Osteocyte (in vitro differentiated cells): ENCODE results near the gene IFNAR2. TPM values are rescaled to one million over a fixed set of nuclear protein-coding genes. Genes with fewer than 3 reads are reported as not detected.
"Not testable (repeated sequence)": the region's sequence is repeated elsewhere in the genome, so short reads cannot be mapped to it uniquely, and the experiment has no call there.

Experiments used
- DNase-seq: peaks from one replicate; pipeline ENCODE4 v3.0.0; 2021; ENCODE audit warnings: mixed read lengths; ENCODE audit not compliant: unreplicated experiment; ENCODE audit errors: extremely low spot score
- H3K27ac Mint-ChIP-seq: one replicate; pipeline ENCODE4 v1.8.0; 2021; ENCODE audit warnings: mild to moderate bottlenecking, mixed read lengths; ENCODE audit not compliant: unreplicated experiment
- H3K27me3 Mint-ChIP-seq: one replicate; pipeline ENCODE4 v1.8.0; 2021; ENCODE audit warnings: mixed read lengths; ENCODE audit not compliant: unreplicated experiment
- H3K36me3 Mint-ChIP-seq: one replicate; pipeline ENCODE4 v1.8.0; 2021; ENCODE audit warnings: mixed read lengths; ENCODE audit not compliant: unreplicated experiment
- H3K4me1 Mint-ChIP-seq: one replicate; pipeline ENCODE4 v1.8.0; 2021; ENCODE audit warnings: mixed read lengths; ENCODE audit not compliant: unreplicated experiment
- H3K4me3 Mint-ChIP-seq: one replicate; pipeline ENCODE4 v1.8.0; 2021; ENCODE audit warnings: mild to moderate bottlenecking, moderate library complexity, mixed read lengths; ENCODE audit not compliant: unreplicated experiment
- H3K9me3 Mint-ChIP-seq: one replicate; pipeline ENCODE4 v1.8.0; 2021; ENCODE audit warnings: mixed read lengths; ENCODE audit not compliant: unreplicated experiment
- CTCF ChIP-seq: fragments of 200-600 bp; sonication (generic); IDR thresholded peaks from 2 replicates; pipeline ENCODE4 v1.5.0; 2021; ENCODE audit warnings: antibody characterized with exemption, mild to moderate bottlenecking, moderate library complexity
- total RNA-seq: library from RNA; stranded (reverse); gene quantifications from 2 replicates; pipeline ENCODE4 v1.2.1, GENCODE V29; 2021

Gene IFNAR2
- total RNA-seq, 1 donor from 2014 or later, result 15.9 TPM

GRCh38 chr21:33214056-33214455 is 15.7 kb upstream of the IFNAR2 start:
- H3K27ac Mint-ChIP-seq, result no peak overlapping the region
- no peak overlapping the region for H3K4me3 Mint-ChIP-seq
- no peaks in the 10 kb centered on the region for H3K9me3 Mint-ChIP-seq
- peaks cover 4% of the 10 kb centered on the region for H3K4me1 Mint-ChIP-seq
- no peak for TF ChIP-seq CTCF
- peaks cover 17% of the 10 kb centered on the region for H3K27me3 Mint-ChIP-seq
- no peaks in the 10 kb centered on the region for H3K36me3 Mint-ChIP-seq
- DNase-seq, result no peak

GRCh38 chr21:33217138-33217520 is 12.6 kb upstream of the IFNAR2 start:
- no peak for TF ChIP-seq CTCF
- no peak for DNase-seq
- peaks cover 2% of the 10 kb centered on the region for H3K4me1 Mint-ChIP-seq
- peaks cover 12% of the 10 kb centered on the region for H3K9me3 Mint-ChIP-seq
- H3K27me3 Mint-ChIP-seq, result peaks cover 19% of the 10 kb centered on the region
- no peak overlapping the region for H3K27ac Mint-ChIP-seq
- no peak overlapping the region for H3K4me3 Mint-ChIP-seq
- no peaks in the 10 kb centered on the region for H3K36me3 Mint-ChIP-seq

DNA sequence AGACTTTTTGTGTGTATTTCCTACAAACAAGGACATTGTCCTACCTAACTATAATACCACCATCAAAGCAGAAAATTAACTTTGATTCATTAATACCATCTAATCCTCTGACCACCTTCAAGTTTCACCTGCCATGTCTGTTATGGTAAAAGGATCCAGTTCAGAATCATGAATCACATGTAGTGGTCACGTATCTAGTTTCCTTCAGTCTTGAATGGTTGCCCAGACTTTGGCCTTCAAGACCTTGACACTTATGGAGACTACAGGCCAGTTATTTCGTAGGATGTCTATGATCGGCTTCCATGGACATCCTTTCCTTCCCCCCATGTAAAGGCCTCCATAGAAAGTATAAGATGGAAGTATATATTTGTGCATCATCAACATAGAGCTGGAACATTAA is 10.4 kb upstream of the IFNAR2 start:
- Mint-ChIP-seq H3K27ac (no peak overlapping the region), H3K4me3 (no peak overlapping the region), H3K36me3 (peaks cover 2% of the 10 kb centered on the region), H3K4me1 (no peaks in the 10 kb centered on the region), H3K9me3 (peaks cover 17% of the 10 kb centered on the region), H3K27me3 (peaks cover 13% of the 10 kb centered on the region)
- no peak for TF ChIP-seq CTCF
- no peak for DNase-seq

GRCh38 chr21:33219954-33220353 is 9.8 kb upstream of the IFNAR2 start:
- no peak for TF ChIP-seq CTCF
- no peak for DNase-seq
- Mint-ChIP-seq H3K36me3 (peaks cover 2% of the 10 kb centered on the region), H3K4me1 (no peaks in the 10 kb centered on the region), H3K4me3 (no peak overlapping the region), H3K27me3 (peaks cover 13% of the 10 kb centered on the region), H3K9me3 (peaks cover 17% of the 10 kb centered on the region), H3K27ac (no peak overlapping the region)

- not testable (repeated sequence) for H3K4me3 Mint-ChIP-seq, DNase-seq, H3K27ac Mint-ChIP-seq, H3K36me3 Mint-ChIP-seq, H3K27me3 Mint-ChIP-seq
- Mint-ChIP-seq H3K4me1 (peaks cover 22% of the 10 kb centered on the region), H3K9me3 (peaks cover 16% of the 10 kb centered on the region)
Observed at GRCh38 chr21:33225376-33225775, 4.4 kb upstream of the IFNAR2 start.

DNA sequence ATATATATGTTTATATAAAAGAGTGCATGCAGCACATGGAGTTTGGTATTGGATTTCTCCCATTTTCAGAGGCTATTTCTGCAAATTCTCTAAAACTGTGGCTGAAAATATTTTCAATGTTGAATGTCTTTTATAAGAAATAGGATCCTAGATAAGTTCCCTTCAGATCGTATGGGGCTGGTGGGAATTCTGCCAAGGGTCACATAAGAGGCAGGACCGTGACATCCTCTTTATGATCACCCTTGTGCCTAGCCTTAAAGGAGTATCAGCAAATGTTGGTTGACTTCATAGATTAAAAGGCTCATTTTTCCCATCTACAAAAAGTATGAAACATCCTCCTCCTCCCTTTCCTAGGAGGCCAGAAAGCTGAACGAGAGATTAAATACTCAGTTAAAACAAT is 1.3 kb upstream of the IFNAR2 start:
- DNase-seq, result no peak
- Mint-ChIP-seq H3K9me3 (no peaks in the 10 kb centered on the region), H3K36me3 (no peaks in the 10 kb centered on the region), H3K4me3 (no peak overlapping the region), H3K27me3 (no peaks in the 10 kb centered on the region), H3K27ac (no peak overlapping the region), H3K4me1 (peaks cover 45% of the 10 kb centered on the region)
- no peak for TF ChIP-seq CTCF
